HEK293 (cell line): Measurements from ENCODE around the gene FAM118A.

ENCODE experiments used
- CTCF ChIA-PET: fragments of 350-600 bp; formaldehyde crosslinking; extraction: SDS; loops from one replicate; lab custom pipeline; 2021; ENCODE audit warnings: antibody characterized with exemption; lab: Yijun Ruan, JAX
- POLR2A ChIA-PET: fragments of 300-600 bp; formaldehyde crosslinking; extraction: SDS; loops from one replicate; lab custom pipeline; 2020; ENCODE audit warnings: antibody characterized with exemption, inconsistent platforms; lab: Yijun Ruan, JAX
- H3K27ac ChIP-seq: fragments of 200-500 bp; sonication (Bioruptor generic); 2 replicates; pipeline ENCODE4 v1.5.1; 2014; ENCODE audit warnings: low read depth, low read length, control low read depth, inconsistent platforms; ENCODE audit errors: extremely low read depth
- H3K36me3 ChIP-seq, 2 experiments: fragments of 200-500 bp in 1 of 2; sonication (Bioruptor generic) in 1 of 2; 1 replicate in 1 of 2; 2 replicates in 1 of 2; pipeline ENCODE4 v1.5.1; 2014 to 2017; ENCODE audit warnings: inconsistent platforms in 2 of 2, low read length in 2 of 2; ENCODE audit not compliant: control insufficient read depth in 2 of 2, insufficient read depth in 1 of 2
- H3K4me1 ChIP-seq: fragments of 200-500 bp; sonication (Bioruptor generic); 2 replicates; pipeline ENCODE4 v1.5.1; 2014; ENCODE audit warnings: mild to moderate bottlenecking, low read length, inconsistent platforms; ENCODE audit not compliant: control insufficient read depth, insufficient read depth
- H3K4me3 ChIP-seq: 2 replicates; pipeline ENCODE4 v1.5.1; 2011; ENCODE audit warnings: low read depth, mild to moderate bottlenecking, control low read depth, low read length, moderate library complexity
- H3K9me3 ChIP-seq: fragments of 200-500 bp; sonication (Bioruptor generic); 2 replicates; pipeline ENCODE4 v1.5.1; 2014; ENCODE audit warnings: low read depth, low read length, inconsistent platforms; ENCODE audit not compliant: control insufficient read depth, insufficient read depth
- OSR2 ChIP-seq: fragments of 450-650 bp; formaldehyde crosslinking; IDR thresholded peaks from 2 replicates; pipeline ENCODE4 v1.5.1; 2016; ENCODE audit warnings: missing biosample characterization, missing genetic modification characterization
- SETDB1 ChIP-seq: IDR thresholded peaks from one replicate; pipeline ENCODE4 v1.6.1; 2017; ENCODE audit warnings: mild to moderate bottlenecking, low read length, moderate library complexity, mixed read lengths; ENCODE audit not compliant: insufficient read length
- YY2 ChIP-seq: fragments of 450-650 bp; formaldehyde crosslinking; IDR thresholded peaks from 2 replicates; pipeline ENCODE4 v1.5.1; 2016; ENCODE audit warnings: missing biosample characterization, missing genetic modification characterization
- ZBTB17 ChIP-seq: fragments of 450-650 bp; formaldehyde crosslinking; IDR thresholded peaks from 2 replicates; pipeline ENCODE4 v1.5.1; 2016; ENCODE audit warnings: missing biosample characterization, missing genetic modification characterization
- ZBTB21 ChIP-seq: fragments of 450-650 bp; formaldehyde crosslinking; IDR thresholded peaks from 2 replicates; pipeline ENCODE4 v1.5.1; 2017; ENCODE audit warnings: missing biosample characterization, missing genetic modification characterization
- ZBTB8A ChIP-seq: fragments of 450-650 bp; formaldehyde crosslinking; IDR thresholded peaks from 2 replicates; pipeline ENCODE4 v1.5.1; 2016; ENCODE audit warnings: missing biosample characterization, missing genetic modification characterization
- ZNF138 ChIP-seq: fragments of 450-650 bp; formaldehyde crosslinking; IDR thresholded peaks from 2 replicates; pipeline ENCODE4 v1.5.1; 2016; ENCODE audit warnings: missing biosample characterization, missing genetic modification characterization, borderline replicate concordance
- ZNF140 ChIP-seq: fragments of 450-650 bp; formaldehyde crosslinking; IDR thresholded peaks from 2 replicates; pipeline ENCODE4 v1.5.1; 2016; ENCODE audit warnings: missing biosample characterization, missing genetic modification characterization
- ZNF184 ChIP-seq: fragments of 450-650 bp; IDR thresholded peaks from 2 replicates; pipeline ENCODE4 v1.5.1; 2018; ENCODE audit warnings: missing biosample characterization, mild to moderate bottlenecking, missing genetic modification characterization
- ZNF2 ChIP-seq: fragments of 450-650 bp; formaldehyde crosslinking; IDR thresholded peaks from 2 replicates; pipeline ENCODE4 v1.5.1; 2016; ENCODE audit warnings: missing biosample characterization, missing genetic modification characterization
- ZNF239 ChIP-seq: fragments of 450-650 bp; formaldehyde crosslinking; IDR thresholded peaks from 2 replicates; pipeline ENCODE4 v1.5.1; 2016; ENCODE audit warnings: missing biosample characterization, missing genetic modification characterization
- ZNF558 ChIP-seq: fragments of 450-650 bp; formaldehyde crosslinking; IDR thresholded peaks from 2 replicates; pipeline ENCODE4 v1.5.1; 2016; ENCODE audit warnings: missing biosample characterization, missing genetic modification characterization
- ZNF621 ChIP-seq: fragments of 450-650 bp; formaldehyde crosslinking; IDR thresholded peaks from 2 replicates; pipeline ENCODE4 v1.5.1; 2017; ENCODE audit warnings: missing biosample characterization, missing genetic modification characterization
- ZNF629 ChIP-seq: fragments of 450-650 bp; formaldehyde crosslinking; IDR thresholded peaks from 2 replicates; pipeline ENCODE4 v1.5.1; 2017; ENCODE audit warnings: missing biosample characterization, missing genetic modification characterization
- ZNF664 ChIP-seq: fragments of 450-650 bp; formaldehyde crosslinking; IDR thresholded peaks from 2 replicates; pipeline ENCODE4 v1.5.1; 2016; ENCODE audit warnings: missing biosample characterization, missing genetic modification characterization
- ZNF76 ChIP-seq: fragments of 450-650 bp; formaldehyde crosslinking; IDR thresholded peaks from 2 replicates; pipeline ENCODE4; 2016; ENCODE audit warnings: low read depth, missing biosample characterization, missing genetic modification characterization, borderline replicate concordance
- ZSCAN23 ChIP-seq: fragments of 450-650 bp; formaldehyde crosslinking; IDR thresholded peaks from 2 replicates; pipeline ENCODE4 v1.5.1; 2016; ENCODE audit warnings: missing biosample characterization, missing genetic modification characterization
- ZSCAN30 ChIP-seq: fragments of 450-650 bp; IDR thresholded peaks from 2 replicates; pipeline ENCODE4 v1.5.1; 2018; ENCODE audit warnings: missing biosample characterization, mild to moderate bottlenecking, missing genetic modification characterization, moderate library complexity
- TF ChIP-seq, protein P1 (sequence below): fragments of 450-650 bp; formaldehyde crosslinking; IDR thresholded peaks from 2 replicates; pipeline ENCODE4 v1.5.1; 2016; ENCODE audit warnings: missing biosample characterization, missing genetic modification characterization, borderline replicate concordance
- TF ChIP-seq, protein P2 (sequence below): fragments of 450-650 bp; formaldehyde crosslinking; IDR thresholded peaks from 2 replicates; pipeline ENCODE4 v1.5.1; 2016; ENCODE audit warnings: missing biosample characterization, missing genetic modification characterization
- TF ChIP-seq, protein P3 (sequence below): fragments of 450-650 bp; formaldehyde crosslinking; conservative IDR thresholded peaks from 2 replicates; pipeline ENCODE4 v1.5.1; 2016; ENCODE audit warnings: low read depth, missing biosample characterization, missing genetic modification characterization
- TF ChIP-seq, protein P4 (sequence below): fragments of 450-650 bp; formaldehyde crosslinking; IDR thresholded peaks from 2 replicates; pipeline ENCODE4 v1.5.1; 2016; ENCODE audit warnings: missing biosample characterization, missing genetic modification characterization, low read depth
- TF ChIP-seq, protein P5 (sequence below): fragments of 450-650 bp; formaldehyde crosslinking; IDR thresholded peaks from 2 replicates; pipeline ENCODE4 v1.5.1; 2016; ENCODE audit warnings: missing biosample characterization, missing genetic modification characterization, borderline replicate concordance
- TF ChIP-seq, protein P6 (sequence below): fragments of 450-650 bp; IDR thresholded peaks from 2 replicates; pipeline ENCODE4 v1.5.1; 2018; ENCODE audit warnings: missing biosample characterization, missing genetic modification characterization

FAM118A gene

DNA sequence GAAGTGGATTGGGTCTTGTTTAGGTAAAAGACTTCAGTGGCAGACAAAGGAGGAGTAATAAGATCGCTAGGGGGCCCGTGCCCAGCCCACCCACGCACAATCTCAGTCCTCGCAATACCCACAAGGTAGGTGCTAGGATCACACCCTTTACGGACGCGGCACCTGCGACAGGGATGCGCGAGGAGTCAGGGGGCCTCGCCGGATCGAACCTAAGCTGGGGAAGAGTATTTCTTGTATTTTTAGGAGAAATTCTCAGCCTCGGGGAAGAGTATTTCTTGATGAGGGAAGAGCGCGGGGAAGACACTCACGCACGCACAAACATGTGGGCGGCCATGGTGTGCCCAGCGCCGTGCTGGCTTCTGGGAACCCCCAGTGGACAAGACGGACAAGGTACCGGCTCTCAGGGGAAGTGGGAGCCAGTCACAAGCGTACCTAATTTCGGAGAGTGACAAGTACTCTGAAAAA is 745 bp upstream of the FAM118A start:
- ChIA-PET POLR2A (no interaction called here), CTCF (interaction anchor here (0.6 to 0.8 kb wide), 2 partner anchors 245 to 833 kb away, joined by 3 read pairs; no protein-coding TSS in a partner anchor)
- Histone ChIP-seq H3K36me3 (peaks cover 0 to 8% of the 10 kb centered on the region in 2 experiments; a peak in 2 of 3 replicates), H3K9me3 (no peaks in the 10 kb centered on the region), H3K27ac (peak overlapping the region; percentile 71), H3K4me1 (peaks cover 14% of the 10 kb centered on the region), H3K4me3 (peak overlapping the region; percentile 47)
- TF ChIP-seq ZNF140, result no peak
- TF ChIP-seq ZNF558 (tag by site-specific recombination), result no peak
- TF ChIP-seq, protein P1, sequence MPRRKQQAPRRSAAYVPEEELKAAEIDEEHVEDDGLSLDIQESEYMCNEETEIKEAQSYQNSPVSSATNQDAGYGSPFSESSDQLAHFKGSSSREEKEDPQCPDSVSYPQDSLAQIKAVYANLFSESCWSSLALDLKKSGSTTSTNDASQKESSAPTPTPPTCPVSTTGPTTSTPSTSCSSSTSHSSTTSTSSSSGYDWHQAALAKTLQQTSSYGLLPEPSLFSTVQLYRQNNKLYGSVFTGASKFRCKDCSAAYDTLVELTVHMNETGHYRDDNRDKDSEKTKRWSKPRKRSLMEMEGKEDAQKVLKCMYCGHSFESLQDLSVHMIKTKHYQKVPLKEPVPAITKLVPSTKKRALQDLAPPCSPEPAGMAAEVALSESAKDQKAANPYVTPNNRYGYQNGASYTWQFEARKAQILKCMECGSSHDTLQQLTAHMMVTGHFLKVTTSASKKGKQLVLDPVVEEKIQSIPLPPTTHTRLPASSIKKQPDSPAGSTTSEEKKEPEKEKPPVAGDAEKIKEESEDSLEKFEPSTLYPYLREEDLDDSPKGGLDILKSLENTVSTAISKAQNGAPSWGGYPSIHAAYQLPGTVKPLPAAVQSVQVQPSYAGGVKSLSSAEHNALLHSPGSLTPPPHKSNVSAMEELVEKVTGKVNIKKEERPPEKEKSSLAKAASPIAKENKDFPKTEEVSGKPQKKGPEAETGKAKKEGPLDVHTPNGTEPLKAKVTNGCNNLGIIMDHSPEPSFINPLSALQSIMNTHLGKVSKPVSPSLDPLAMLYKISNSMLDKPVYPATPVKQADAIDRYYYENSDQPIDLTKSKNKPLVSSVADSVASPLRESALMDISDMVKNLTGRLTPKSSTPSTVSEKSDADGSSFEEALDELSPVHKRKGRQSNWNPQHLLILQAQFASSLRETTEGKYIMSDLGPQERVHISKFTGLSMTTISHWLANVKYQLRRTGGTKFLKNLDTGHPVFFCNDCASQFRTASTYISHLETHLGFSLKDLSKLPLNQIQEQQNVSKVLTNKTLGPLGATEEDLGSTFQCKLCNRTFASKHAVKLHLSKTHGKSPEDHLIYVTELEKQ (tag by site-specific recombination), result no peak
- 0 out of 2 replicates have a peak, but pooled peaks have one; percentile 9 for TF ChIP-seq ZNF629 (tag by site-specific recombination)
- TF ChIP-seq YY2 (tag by site-specific recombination), result no peak
- no peak for TF ChIP-seq ZNF664 (tag by site-specific recombination)
- TF ChIP-seq, protein P2, sequence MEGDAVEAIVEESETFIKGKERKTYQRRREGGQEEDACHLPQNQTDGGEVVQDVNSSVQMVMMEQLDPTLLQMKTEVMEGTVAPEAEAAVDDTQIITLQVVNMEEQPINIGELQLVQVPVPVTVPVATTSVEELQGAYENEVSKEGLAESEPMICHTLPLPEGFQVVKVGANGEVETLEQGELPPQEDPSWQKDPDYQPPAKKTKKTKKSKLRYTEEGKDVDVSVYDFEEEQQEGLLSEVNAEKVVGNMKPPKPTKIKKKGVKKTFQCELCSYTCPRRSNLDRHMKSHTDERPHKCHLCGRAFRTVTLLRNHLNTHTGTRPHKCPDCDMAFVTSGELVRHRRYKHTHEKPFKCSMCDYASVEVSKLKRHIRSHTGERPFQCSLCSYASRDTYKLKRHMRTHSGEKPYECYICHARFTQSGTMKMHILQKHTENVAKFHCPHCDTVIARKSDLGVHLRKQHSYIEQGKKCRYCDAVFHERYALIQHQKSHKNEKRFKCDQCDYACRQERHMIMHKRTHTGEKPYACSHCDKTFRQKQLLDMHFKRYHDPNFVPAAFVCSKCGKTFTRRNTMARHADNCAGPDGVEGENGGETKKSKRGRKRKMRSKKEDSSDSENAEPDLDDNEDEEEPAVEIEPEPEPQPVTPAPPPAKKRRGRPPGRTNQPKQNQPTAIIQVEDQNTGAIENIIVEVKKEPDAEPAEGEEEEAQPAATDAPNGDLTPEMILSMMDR (tag by site-specific recombination), result no peak
- no peak for TF ChIP-seq ZBTB17 (tag by site-specific recombination)
- TF ChIP-seq ZBTB21 (tag by site-specific recombination), result no peak
- TF ChIP-seq ZNF184, result no peak
- no peak for TF ChIP-seq ZNF138 (tag by site-specific recombination)
- no peak for TF ChIP-seq OSR2 (tag by site-specific recombination)
- no peak for TF ChIP-seq SETDB1
- TF ChIP-seq ZSCAN30 (tag by site-specific recombination), result no peak
- peak; percentile 11; the same call in 1 of the 2 replicates for TF ChIP-seq ZNF76 (tag by site-specific recombination)
- TF ChIP-seq ZNF2 (tag by site-specific recombination), result 0 out of 2 replicates have a peak, but pooled peaks have one; percentile 27
- no peak for TF ChIP-seq ZSCAN23 (tag by site-specific recombination)
- TF ChIP-seq, protein P3, sequence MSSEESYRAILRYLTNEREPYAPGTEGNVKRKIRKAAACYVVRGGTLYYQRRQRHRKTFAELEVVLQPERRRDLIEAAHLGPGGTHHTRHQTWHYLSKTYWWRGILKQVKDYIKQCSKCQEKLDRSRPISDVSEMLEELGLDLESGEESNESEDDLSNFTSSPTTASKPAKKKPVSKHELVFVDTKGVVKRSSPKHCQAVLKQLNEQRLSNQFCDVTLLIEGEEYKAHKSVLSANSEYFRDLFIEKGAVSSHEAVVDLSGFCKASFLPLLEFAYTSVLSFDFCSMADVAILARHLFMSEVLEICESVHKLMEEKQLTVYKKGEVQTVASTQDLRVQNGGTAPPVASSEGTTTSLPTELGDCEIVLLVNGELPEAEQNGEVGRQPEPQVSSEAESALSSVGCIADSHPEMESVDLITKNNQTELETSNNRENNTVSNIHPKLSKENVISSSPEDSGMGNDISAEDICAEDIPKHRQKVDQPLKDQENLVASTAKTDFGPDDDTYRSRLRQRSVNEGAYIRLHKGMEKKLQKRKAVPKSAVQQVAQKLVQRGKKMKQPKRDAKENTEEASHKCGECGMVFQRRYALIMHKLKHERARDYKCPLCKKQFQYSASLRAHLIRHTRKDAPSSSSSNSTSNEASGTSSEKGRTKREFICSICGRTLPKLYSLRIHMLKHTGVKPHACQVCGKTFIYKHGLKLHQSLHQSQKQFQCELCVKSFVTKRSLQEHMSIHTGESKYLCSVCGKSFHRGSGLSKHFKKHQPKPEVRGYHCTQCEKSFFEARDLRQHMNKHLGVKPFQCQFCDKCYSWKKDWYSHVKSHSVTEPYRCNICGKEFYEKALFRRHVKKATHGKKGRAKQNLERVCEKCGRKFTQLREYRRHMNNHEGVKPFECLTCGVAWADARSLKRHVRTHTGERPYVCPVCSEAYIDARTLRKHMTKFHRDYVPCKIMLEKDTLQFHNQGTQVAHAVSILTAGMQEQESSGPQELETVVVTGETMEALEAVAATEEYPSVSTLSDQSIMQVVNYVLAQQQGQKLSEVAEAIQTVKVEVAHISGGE (tag by site-specific recombination), result peak; percentile 56
- TF ChIP-seq, protein P4, sequence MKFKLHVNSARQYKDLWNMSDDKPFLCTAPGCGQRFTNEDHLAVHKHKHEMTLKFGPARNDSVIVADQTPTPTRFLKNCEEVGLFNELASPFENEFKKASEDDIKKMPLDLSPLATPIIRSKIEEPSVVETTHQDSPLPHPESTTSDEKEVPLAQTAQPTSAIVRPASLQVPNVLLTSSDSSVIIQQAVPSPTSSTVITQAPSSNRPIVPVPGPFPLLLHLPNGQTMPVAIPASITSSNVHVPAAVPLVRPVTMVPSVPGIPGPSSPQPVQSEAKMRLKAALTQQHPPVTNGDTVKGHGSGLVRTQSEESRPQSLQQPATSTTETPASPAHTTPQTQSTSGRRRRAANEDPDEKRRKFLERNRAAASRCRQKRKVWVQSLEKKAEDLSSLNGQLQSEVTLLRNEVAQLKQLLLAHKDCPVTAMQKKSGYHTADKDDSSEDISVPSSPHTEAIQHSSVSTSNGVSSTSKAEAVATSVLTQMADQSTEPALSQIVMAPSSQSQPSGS (tag by site-specific recombination), result no peak
- TF ChIP-seq, protein P5, sequence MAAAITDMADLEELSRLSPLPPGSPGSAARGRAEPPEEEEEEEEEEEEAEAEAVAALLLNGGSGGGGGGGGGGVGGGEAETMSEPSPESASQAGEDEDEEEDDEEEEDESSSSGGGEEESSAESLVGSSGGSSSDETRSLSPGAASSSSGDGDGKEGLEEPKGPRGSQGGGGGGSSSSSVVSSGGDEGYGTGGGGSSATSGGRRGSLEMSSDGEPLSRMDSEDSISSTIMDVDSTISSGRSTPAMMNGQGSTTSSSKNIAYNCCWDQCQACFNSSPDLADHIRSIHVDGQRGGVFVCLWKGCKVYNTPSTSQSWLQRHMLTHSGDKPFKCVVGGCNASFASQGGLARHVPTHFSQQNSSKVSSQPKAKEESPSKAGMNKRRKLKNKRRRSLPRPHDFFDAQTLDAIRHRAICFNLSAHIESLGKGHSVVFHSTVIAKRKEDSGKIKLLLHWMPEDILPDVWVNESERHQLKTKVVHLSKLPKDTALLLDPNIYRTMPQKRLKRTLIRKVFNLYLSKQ, result no peak
- no peak for TF ChIP-seq ZBTB8A (tag by site-specific recombination)
- TF ChIP-seq, protein P6, sequence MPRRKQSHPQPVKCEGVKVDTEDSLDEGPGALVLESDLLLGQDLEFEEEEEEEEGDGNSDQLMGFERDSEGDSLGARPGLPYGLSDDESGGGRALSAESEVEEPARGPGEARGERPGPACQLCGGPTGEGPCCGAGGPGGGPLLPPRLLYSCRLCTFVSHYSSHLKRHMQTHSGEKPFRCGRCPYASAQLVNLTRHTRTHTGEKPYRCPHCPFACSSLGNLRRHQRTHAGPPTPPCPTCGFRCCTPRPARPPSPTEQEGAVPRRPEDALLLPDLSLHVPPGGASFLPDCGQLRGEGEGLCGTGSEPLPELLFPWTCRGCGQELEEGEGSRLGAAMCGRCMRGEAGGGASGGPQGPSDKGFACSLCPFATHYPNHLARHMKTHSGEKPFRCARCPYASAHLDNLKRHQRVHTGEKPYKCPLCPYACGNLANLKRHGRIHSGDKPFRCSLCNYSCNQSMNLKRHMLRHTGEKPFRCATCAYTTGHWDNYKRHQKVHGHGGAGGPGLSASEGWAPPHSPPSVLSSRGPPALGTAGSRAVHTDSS (tag by site-specific recombination), result no peak
- no peak for TF ChIP-seq ZNF239
- no peak for TF ChIP-seq ZNF621 (tag by site-specific recombination)
